Chondrocyte (in vitro differentiated cells): ENCODE data around the gene BDKRB2. TPM values are rescaled to one million over a fixed set of nuclear protein-coding genes. Genes with fewer than 3 reads are reported as not detected.

ENCODE experiments used
- DNase-seq: peaks from one replicate; pipeline ENCODE4 v3.0.0; 2021; ENCODE audit warnings: mixed read lengths, low spot score
- H3K27ac Mint-ChIP-seq: one replicate; pipeline ENCODE4 v1.8.0; 2021; ENCODE audit warnings: mild to moderate bottlenecking, moderate library complexity, mixed read lengths; ENCODE audit not compliant: unreplicated experiment
- H3K27me3 Mint-ChIP-seq: 2 replicates; pipeline ENCODE4 v1.8.0; 2021; ENCODE audit warnings: low read depth, mixed read lengths
- H3K36me3 Mint-ChIP-seq: 2 replicates; pipeline ENCODE4 v1.8.0; 2021; ENCODE audit warnings: low read depth, mixed read lengths
- H3K4me1 Mint-ChIP-seq: 2 replicates; pipeline ENCODE4 v1.8.0; 2021; ENCODE audit warnings: low read depth, mild to moderate bottlenecking, mixed read lengths
- H3K4me3 Mint-ChIP-seq: one replicate; pipeline ENCODE4 v1.8.0; 2021; ENCODE audit warnings: mild to moderate bottlenecking, moderate library complexity, mixed read lengths; ENCODE audit not compliant: unreplicated experiment
- H3K9me3 Mint-ChIP-seq: 2 replicates; pipeline ENCODE4 v1.8.0; 2021; ENCODE audit warnings: low read depth, mixed read lengths
- CTCF ChIP-seq: fragments of 200-600 bp; sonication (generic); IDR thresholded peaks from 2 replicates; pipeline ENCODE4 v1.5.0; 2021; ENCODE audit warnings: antibody characterized with exemption, mild to moderate bottlenecking, moderate library complexity
- total RNA-seq: library from RNA; stranded (reverse); gene quantifications from 3 replicates; pipeline ENCODE4 v1.2.1, GENCODE V29; 2021

BDKRB2 gene
- total RNA-seq, 1 donor from 2014 or later: 0.27 TPM

- no peak for DNase-seq
- Mint-ChIP-seq H3K4me3 (no peak overlapping the region), H3K4me1 (peaks cover 4% of the 10 kb centered on the region)
Observed at GRCh38 chr14:96164861-96165490, 39.7 kb upstream of the BDKRB2 start.

GRCh38 chr14:96165493-96166436, 38.9 kb upstream of the BDKRB2 start:
- peaks cover 23% of the 10 kb centered on the region for H3K27me3 Mint-ChIP-seq
- H3K4me1 Mint-ChIP-seq: peaks cover 4% of the 10 kb centered on the region
- DNase-seq: no peak
- no peak overlapping the region for H3K4me3 Mint-ChIP-seq
- no peaks in the 10 kb centered on the region for H3K9me3 Mint-ChIP-seq
- no peak overlapping the region for H3K27ac Mint-ChIP-seq
- peaks cover 5% of the 10 kb centered on the region for H3K36me3 Mint-ChIP-seq
- no peak for TF ChIP-seq CTCF

More at GRCh38 chr14:96164861-96165490, 39.7 kb upstream of the BDKRB2 start:
- H3K27me3 Mint-ChIP-seq: peaks cover 19% of the 10 kb centered on the region
- no peak for TF ChIP-seq CTCF
- no peaks in the 10 kb centered on the region for H3K9me3 Mint-ChIP-seq
- H3K36me3 Mint-ChIP-seq: peaks cover 5% of the 10 kb centered on the region
- H3K27ac Mint-ChIP-seq: no peak overlapping the region

- Mint-ChIP-seq H3K27me3 (peaks cover 29% of the 10 kb centered on the region), H3K4me3 (no peak overlapping the region), H3K27ac (no peak overlapping the region), H3K4me1 (peaks cover 6% of the 10 kb centered on the region), H3K36me3 (peaks cover 5% of the 10 kb centered on the region), H3K9me3 (no peaks in the 10 kb centered on the region)
- no peak for TF ChIP-seq CTCF
- no peak for DNase-seq
Observed at GRCh38 chr14:96166461-96167223, 38.0 kb upstream of the BDKRB2 start.

GRCh38 chr14:96167224-96168148, 37.2 kb upstream of the BDKRB2 start:
- no peak overlapping the region for H3K4me3 Mint-ChIP-seq
- H3K27ac Mint-ChIP-seq: no peak overlapping the region
- peaks cover 3% of the 10 kb centered on the region for H3K4me1 Mint-ChIP-seq
- DNase-seq: no peak
- no peaks in the 10 kb centered on the region for H3K9me3 Mint-ChIP-seq
- H3K27me3 Mint-ChIP-seq: peaks cover 27% of the 10 kb centered on the region
- TF ChIP-seq CTCF: no peak
- H3K36me3 Mint-ChIP-seq: peaks cover 5% of the 10 kb centered on the region
